GM23338 (cell line): ENCODE results near the gene PSEN2. TPM values are rescaled to one million over a fixed set of nuclear protein-coding genes. Genes with fewer than 3 reads are reported as not detected.

Experiments
- ATAC-seq: fragments of 200-7000 bp; cut with Tn5 transposase; 3 replicates; pipeline ENCODE4 v1.9.1; 2020
- DNase-seq: peaks from one replicate; pipeline ENCODE4 v3.0.0-alpha.2; 2015; ENCODE audit warnings: low spot score
- H2AFZ ChIP-seq: fragments of 200-600 bp; sonication (generic); 2 replicates; pipeline ENCODE4 v1.8.0; 2016; ENCODE audit warnings: antibody characterized with exemption, mild to moderate bottlenecking, moderate library complexity
- H3F3A ChIP-seq: fragments of 200-600 bp; sonication (generic); replicated peaks from 2 replicates; pipeline ENCODE4 v1.8.0; 2017; ENCODE audit warnings: antibody characterized with exemption, mixed run types, low read depth
- H3K27ac ChIP-seq: fragments of 200-600 bp; sonication (generic); 2 replicates; pipeline ENCODE4 v1.6.1; 2016; ENCODE audit warnings: low read depth
- H3K27me3 ChIP-seq: fragments of 200-600 bp; sonication (generic); 2 replicates; pipeline ENCODE4 v1.8.0; 2016; ENCODE audit warnings: mild to moderate bottlenecking, mixed run types, moderate library complexity; ENCODE audit not compliant: insufficient read depth
- H3K36me3 ChIP-seq: fragments of 200-600 bp; sonication (generic); 2 replicates; pipeline ENCODE4 v1.8.0; 2016; ENCODE audit warnings: mild to moderate bottlenecking; ENCODE audit not compliant: insufficient read depth
- H3K4me1 ChIP-seq: fragments of 200-600 bp; sonication (generic); 2 replicates; pipeline ENCODE4 v1.8.0; 2016; ENCODE audit warnings: mild to moderate bottlenecking, moderate library complexity; ENCODE audit not compliant: insufficient read depth
- H3K4me2 ChIP-seq: fragments of 200-600 bp; sonication (generic); 2 replicates; pipeline ENCODE4 v1.7.1; 2017; ENCODE audit warnings: mixed run types
- H3K4me3 ChIP-seq: fragments of 200-600 bp; sonication (generic); 2 replicates; pipeline ENCODE4 v1.6.1; 2016; ENCODE audit warnings: mixed run types
- H3K79me2 ChIP-seq: fragments of 200-600 bp; sonication (generic); replicated peaks from 2 replicates; pipeline ENCODE4 v1.8.0; 2017; ENCODE audit warnings: mild to moderate bottlenecking; ENCODE audit not compliant: insufficient read depth
- H3K9me2 ChIP-seq: fragments of 200-600 bp; sonication (generic); 2 replicates; pipeline ENCODE4 v1.8.0; 2017; ENCODE audit not compliant: insufficient read depth
- H4K20me1 ChIP-seq: fragments of 200-600 bp; sonication (generic); replicated peaks from 2 replicates; pipeline ENCODE4 v1.8.0; 2017; ENCODE audit warnings: mild to moderate bottlenecking; ENCODE audit not compliant: insufficient read depth
- H3K27ac Mint-ChIP-seq: 2 replicates; pipeline ENCODE4 v1.8.0; 2020; ENCODE audit warnings: inconsistent platforms, mild to moderate bottlenecking, moderate library complexity, mixed read lengths
- H3K27me3 Mint-ChIP-seq: 3 replicates; pipeline ENCODE4 v1.8.0; 2022; ENCODE audit warnings: low read depth, mild to moderate bottlenecking, moderate library complexity, mixed read lengths, inconsistent platforms; ENCODE audit not compliant: insufficient read depth, poor library complexity
- H3K36me3 Mint-ChIP-seq: 3 replicates; pipeline ENCODE4 v1.8.0; 2021; ENCODE audit warnings: low read depth, mild to moderate bottlenecking, inconsistent platforms, moderate library complexity, mixed read lengths
- H3K4me1 Mint-ChIP-seq: 3 replicates; pipeline ENCODE4 v1.8.0; 2020; ENCODE audit warnings: mild to moderate bottlenecking, inconsistent platforms, mixed read lengths
- H3K4me3 Mint-ChIP-seq: 3 replicates; pipeline ENCODE4 v1.8.0; 2021; ENCODE audit warnings: moderate library complexity, mild to moderate bottlenecking, inconsistent platforms, mixed read lengths
- H3K9me3 Mint-ChIP-seq: 3 replicates; pipeline ENCODE4 v1.8.0; 2020; ENCODE audit warnings: moderate library complexity, mild to moderate bottlenecking, inconsistent platforms, mixed read lengths
- CREB1 ChIP-seq: fragments of 250-450 bp; sonication (Bioruptor Pico); IDR thresholded peaks from 2 replicates; pipeline ENCODE4 v1.5.0; 2020; ENCODE audit warnings: low read depth, mild to moderate bottlenecking, moderate library complexity
- ETS1 ChIP-seq: IDR thresholded peaks from 2 replicates; pipeline ENCODE4 v1.6.1; 2016; ENCODE audit warnings: antibody characterized with exemption
- EZH2 ChIP-seq: fragments of 200-600 bp; sonication (generic); IDR thresholded peaks from one replicate; pipeline ENCODE4 v1.8.0; 2017; ENCODE audit warnings: antibody characterized with exemption, mild to moderate bottlenecking, low read depth; ENCODE audit not compliant: unreplicated experiment
- EZH2phosphoT487 ChIP-seq: fragments of 200-600 bp; sonication (generic); IDR thresholded peaks from one replicate; pipeline ENCODE4 v1.8.1; 2018; ENCODE audit warnings: antibody characterized with exemption; ENCODE audit not compliant: unreplicated experiment
- JUNB ChIP-seq: IDR thresholded peaks from one replicate; pipeline ENCODE4 v1.6.1; 2016; ENCODE audit warnings: antibody characterized with exemption; ENCODE audit not compliant: unreplicated experiment
- NANOG ChIP-seq: IDR thresholded peaks from 2 replicates; pipeline ENCODE4 v1.6.1; 2016; ENCODE audit warnings: antibody characterized with exemption, borderline replicate concordance
- POLR2AphosphoS5 ChIP-seq: IDR thresholded peaks from 2 replicates; pipeline ENCODE4 v1.6.1; 2016; ENCODE audit warnings: antibody characterized with exemption, low read depth
- REST ChIP-seq: IDR thresholded peaks from one replicate; pipeline ENCODE4 v1.6.1; 2018; ENCODE audit warnings: antibody characterized with exemption; ENCODE audit not compliant: unreplicated experiment
- STAT1 ChIP-seq: IDR thresholded peaks from one replicate; pipeline ENCODE4 v1.6.1; 2016; ENCODE audit warnings: antibody characterized with exemption; ENCODE audit not compliant: unreplicated experiment
- ZNF114 ChIP-seq: fragments of 250-450 bp; sonication (Bioruptor Pico); IDR thresholded peaks from 2 replicates; pipeline ENCODE4 v1.5.0; 2020; ENCODE audit warnings: mild to moderate bottlenecking, moderate library complexity
- ZNF331 ChIP-seq: fragments of 250-450 bp; sonication (Bioruptor Pico); IDR thresholded peaks from 2 replicates; pipeline ENCODE4 v1.5.0; 2020; ENCODE audit warnings: low read depth, mild to moderate bottlenecking, moderate library complexity
- ZNF462 ChIP-seq: fragments of 250-450 bp; sonication (Bioruptor Pico); IDR thresholded peaks from 2 replicates; pipeline ENCODE4 v1.5.0; 2020; ENCODE audit warnings: mild to moderate bottlenecking, moderate library complexity
- polyA plus RNA-seq: library from polyadenylated mRNA; unstranded; fragments of >200 nt; fragmentation: Nextera tagmentation; extraction: Ambion mirVana; gene quantifications from 2 replicates; pipeline ENCODE4 v1.2.1, GENCODE V29; 2016
- total RNA-seq: library from RNA; depleted of rRNA; stranded (reverse); fragments of >200 nt; shearing (Covaris generic); gene quantifications from 2 replicates; pipeline ENCODE4 v1.2.3, GENCODE V29; 2014
- TF ChIP-seq, protein P1 (sequence below), 2 experiments: fragments of 200-600 bp in 1 of 2; sonication (generic) in 1 of 2; conservative IDR thresholded peaks; 2 replicates each; pipeline versions ENCODE4 v1.5.1 to v1.6.1; 2016 to 2017; ENCODE audit warnings: antibody characterized with exemption in 2 of 2, low read depth in 2 of 2, mild to moderate bottlenecking in 2 of 2, moderate library complexity in 1 of 2

Gene PSEN2
- total and polyA plus RNA-seq, 2 experiments from 2014 or later, result 10.0 to 22.1 TPM

GRCh38 chr1:226827458-226827857, 43.0 kb upstream of the PSEN2 start:
- no peak overlapping the region for H3K27ac ChIP-seq
- no peaks in the 10 kb centered on the region for H3K9me2 ChIP-seq
- Mint-ChIP-seq H3K4me3 (no peak overlapping the region), H3K4me1 (peaks cover 11% of the 10 kb centered on the region), H3K27me3 (peaks cover 8% of the 10 kb centered on the region), H3K36me3 (no peaks in the 10 kb centered on the region), H3K27ac (no peak overlapping the region), H3K9me3 (no peaks in the 10 kb centered on the region)
- no peaks in the 10 kb centered on the region for H3K36me3 ChIP-seq
- ATAC-seq, result peak; percentile 80
- peak overlapping the region; percentile 92 for H2AFZ ChIP-seq
- no peak for TF ChIP-seq CREB1 (CRISPR knock-in tag)
- TF ChIP-seq ETS1, result no peak
- no peak for TF ChIP-seq POLR2AphosphoS5
- TF ChIP-seq NANOG, result no peak
- no peak for TF ChIP-seq STAT1
- TF ChIP-seq ZNF114 (CRISPR knock-in tag), result no peak
- TF ChIP-seq EZH2, result no peak
- no peak for TF ChIP-seq EZH2phosphoT487
- no peak for TF ChIP-seq REST
- no peak for TF ChIP-seq JUNB
- no peak for TF ChIP-seq ZNF462 (CRISPR knock-in tag)
- TF ChIP-seq, protein P1, sequence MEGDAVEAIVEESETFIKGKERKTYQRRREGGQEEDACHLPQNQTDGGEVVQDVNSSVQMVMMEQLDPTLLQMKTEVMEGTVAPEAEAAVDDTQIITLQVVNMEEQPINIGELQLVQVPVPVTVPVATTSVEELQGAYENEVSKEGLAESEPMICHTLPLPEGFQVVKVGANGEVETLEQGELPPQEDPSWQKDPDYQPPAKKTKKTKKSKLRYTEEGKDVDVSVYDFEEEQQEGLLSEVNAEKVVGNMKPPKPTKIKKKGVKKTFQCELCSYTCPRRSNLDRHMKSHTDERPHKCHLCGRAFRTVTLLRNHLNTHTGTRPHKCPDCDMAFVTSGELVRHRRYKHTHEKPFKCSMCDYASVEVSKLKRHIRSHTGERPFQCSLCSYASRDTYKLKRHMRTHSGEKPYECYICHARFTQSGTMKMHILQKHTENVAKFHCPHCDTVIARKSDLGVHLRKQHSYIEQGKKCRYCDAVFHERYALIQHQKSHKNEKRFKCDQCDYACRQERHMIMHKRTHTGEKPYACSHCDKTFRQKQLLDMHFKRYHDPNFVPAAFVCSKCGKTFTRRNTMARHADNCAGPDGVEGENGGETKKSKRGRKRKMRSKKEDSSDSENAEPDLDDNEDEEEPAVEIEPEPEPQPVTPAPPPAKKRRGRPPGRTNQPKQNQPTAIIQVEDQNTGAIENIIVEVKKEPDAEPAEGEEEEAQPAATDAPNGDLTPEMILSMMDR (conservative IDR thresholded peaks at IDR 0.05; ENCODE audit: low read depth in 2 of 2), result no peak
- TF ChIP-seq ZNF331 (CRISPR knock-in tag), result no peak
- no peaks in the 10 kb centered on the region for H3K27me3 ChIP-seq
- H3K4me3 ChIP-seq, result no peak overlapping the region
- peaks cover 11% of the 10 kb centered on the region for H3K4me1 ChIP-seq
- no peaks in the 10 kb centered on the region for H3K79me2 ChIP-seq
- DNase-seq, result peak; percentile 57
- no peaks in the 10 kb centered on the region for H4K20me1 ChIP-seq
- H3K4me2 ChIP-seq, result peak overlapping the region; percentile 48; the same call in 1 of the 2 replicates
- H3F3A ChIP-seq, result no peaks in the 10 kb centered on the region
